GM23338 (cell line): Measurements from ENCODE around the gene SCAPER. TPM values are rescaled to one million over a fixed set of nuclear protein-coding genes. Genes with fewer than 3 reads are reported as not detected.

Source experiments
- ATAC-seq: fragments of 200-7000 bp; cut with Tn5 transposase; 3 replicates; pipeline ENCODE4 v1.9.1; 2020
- DNase-seq: peaks from one replicate; pipeline ENCODE4 v3.0.0-alpha.2; 2015; ENCODE audit warnings: low spot score
- H2AFZ ChIP-seq: fragments of 200-600 bp; sonication (generic); 2 replicates; pipeline ENCODE4 v1.8.0; 2016; ENCODE audit warnings: antibody characterized with exemption, mild to moderate bottlenecking, moderate library complexity
- H3F3A ChIP-seq: fragments of 200-600 bp; sonication (generic); replicated peaks from 2 replicates; pipeline ENCODE4 v1.8.0; 2017; ENCODE audit warnings: antibody characterized with exemption, mixed run types, low read depth
- H3K27ac ChIP-seq: fragments of 200-600 bp; sonication (generic); 2 replicates; pipeline ENCODE4 v1.6.1; 2016; ENCODE audit warnings: low read depth
- H3K27me3 ChIP-seq: fragments of 200-600 bp; sonication (generic); 2 replicates; pipeline ENCODE4 v1.8.0; 2016; ENCODE audit warnings: mild to moderate bottlenecking, mixed run types, moderate library complexity; ENCODE audit not compliant: insufficient read depth
- H3K36me3 ChIP-seq: fragments of 200-600 bp; sonication (generic); 2 replicates; pipeline ENCODE4 v1.8.0; 2016; ENCODE audit warnings: mild to moderate bottlenecking; ENCODE audit not compliant: insufficient read depth
- H3K4me1 ChIP-seq: fragments of 200-600 bp; sonication (generic); 2 replicates; pipeline ENCODE4 v1.8.0; 2016; ENCODE audit warnings: mild to moderate bottlenecking, moderate library complexity; ENCODE audit not compliant: insufficient read depth
- H3K4me2 ChIP-seq: fragments of 200-600 bp; sonication (generic); 2 replicates; pipeline ENCODE4 v1.7.1; 2017; ENCODE audit warnings: mixed run types
- H3K4me3 ChIP-seq: fragments of 200-600 bp; sonication (generic); 2 replicates; pipeline ENCODE4 v1.6.1; 2016; ENCODE audit warnings: mixed run types
- H3K79me2 ChIP-seq: fragments of 200-600 bp; sonication (generic); replicated peaks from 2 replicates; pipeline ENCODE4 v1.8.0; 2017; ENCODE audit warnings: mild to moderate bottlenecking; ENCODE audit not compliant: insufficient read depth
- H3K9me2 ChIP-seq: fragments of 200-600 bp; sonication (generic); 2 replicates; pipeline ENCODE4 v1.8.0; 2017; ENCODE audit not compliant: insufficient read depth
- H4K20me1 ChIP-seq: fragments of 200-600 bp; sonication (generic); replicated peaks from 2 replicates; pipeline ENCODE4 v1.8.0; 2017; ENCODE audit warnings: mild to moderate bottlenecking; ENCODE audit not compliant: insufficient read depth
- H3K27ac Mint-ChIP-seq: 2 replicates; pipeline ENCODE4 v1.8.0; 2020; ENCODE audit warnings: inconsistent platforms, mild to moderate bottlenecking, moderate library complexity, mixed read lengths
- H3K27me3 Mint-ChIP-seq: 3 replicates; pipeline ENCODE4 v1.8.0; 2022; ENCODE audit warnings: low read depth, mild to moderate bottlenecking, moderate library complexity, mixed read lengths, inconsistent platforms; ENCODE audit not compliant: insufficient read depth, poor library complexity
- H3K36me3 Mint-ChIP-seq: 3 replicates; pipeline ENCODE4 v1.8.0; 2021; ENCODE audit warnings: low read depth, mild to moderate bottlenecking, inconsistent platforms, moderate library complexity, mixed read lengths
- H3K4me1 Mint-ChIP-seq: 3 replicates; pipeline ENCODE4 v1.8.0; 2020; ENCODE audit warnings: mild to moderate bottlenecking, inconsistent platforms, mixed read lengths
- H3K4me3 Mint-ChIP-seq: 3 replicates; pipeline ENCODE4 v1.8.0; 2021; ENCODE audit warnings: moderate library complexity, mild to moderate bottlenecking, inconsistent platforms, mixed read lengths
- H3K9me3 Mint-ChIP-seq: 3 replicates; pipeline ENCODE4 v1.8.0; 2020; ENCODE audit warnings: moderate library complexity, mild to moderate bottlenecking, inconsistent platforms, mixed read lengths
- CREB1 ChIP-seq: fragments of 250-450 bp; sonication (Bioruptor Pico); IDR thresholded peaks from 2 replicates; pipeline ENCODE4 v1.5.0; 2020; ENCODE audit warnings: low read depth, mild to moderate bottlenecking, moderate library complexity
- CTCF ChIP-seq, 2 experiments: fragments of 200-600 bp in 1 of 2; sonication (generic) in 1 of 2; conservative IDR thresholded peaks; 2 replicates each; pipeline versions ENCODE4 v1.5.1 to v1.6.1; 2016 to 2017; ENCODE audit warnings: antibody characterized with exemption in 2 of 2, low read depth in 2 of 2, mild to moderate bottlenecking in 2 of 2, moderate library complexity in 1 of 2
- EZH2phosphoT487 ChIP-seq: fragments of 200-600 bp; sonication (generic); IDR thresholded peaks from one replicate; pipeline ENCODE4 v1.8.1; 2018; ENCODE audit warnings: antibody characterized with exemption; ENCODE audit not compliant: unreplicated experiment
- POLR2AphosphoS5 ChIP-seq: IDR thresholded peaks from 2 replicates; pipeline ENCODE4 v1.6.1; 2016; ENCODE audit warnings: antibody characterized with exemption, low read depth
- REST ChIP-seq: IDR thresholded peaks from one replicate; pipeline ENCODE4 v1.6.1; 2018; ENCODE audit warnings: antibody characterized with exemption; ENCODE audit not compliant: unreplicated experiment
- STAT1 ChIP-seq: IDR thresholded peaks from one replicate; pipeline ENCODE4 v1.6.1; 2016; ENCODE audit warnings: antibody characterized with exemption; ENCODE audit not compliant: unreplicated experiment
- polyA plus RNA-seq: library from polyadenylated mRNA; unstranded; fragments of >200 nt; fragmentation: Nextera tagmentation; extraction: Ambion mirVana; gene quantifications from 2 replicates; pipeline ENCODE4 v1.2.1, GENCODE V29; 2016
- total RNA-seq: library from RNA; depleted of rRNA; stranded (reverse); fragments of >200 nt; shearing (Covaris generic); gene quantifications from 2 replicates; pipeline ENCODE4 v1.2.3, GENCODE V29; 2014

The SCAPER gene
- total and polyA plus RNA-seq, 2 experiments from 2014 or later, result 9.1 to 17.6 TPM

DNA sequence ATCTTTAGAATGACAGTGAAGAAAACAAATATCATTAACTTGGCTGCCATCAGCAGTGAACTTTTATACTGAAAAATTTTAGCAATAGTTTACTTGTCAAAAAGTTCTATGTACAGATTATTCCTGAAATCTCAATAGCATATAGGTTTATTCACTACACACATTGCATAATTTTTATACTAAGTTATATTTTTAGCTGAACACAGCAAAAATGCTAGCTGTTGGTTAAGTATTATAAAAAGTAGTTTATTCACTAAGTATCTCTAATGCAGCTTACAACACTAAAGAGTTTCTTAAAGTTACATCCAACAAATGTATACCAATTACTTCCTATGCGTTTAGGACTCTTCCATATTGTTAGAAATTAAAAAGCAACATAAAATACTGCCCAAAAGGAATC is 131.9 kb downstream of the SCAPER start:
- DNase-seq (no peak), ATAC-seq (no peak)
- H3K4me3 ChIP-seq, result no peak overlapping the region
- no peaks in the 10 kb centered on the region for H3K9me2 ChIP-seq
- H3K9me3 Mint-ChIP-seq, result peaks cover 5% of the 10 kb centered on the region; the same call in 2 of the 3 replicates
- no peaks in the 10 kb centered on the region for H3K27me3 ChIP-seq
- no peaks in the 10 kb centered on the region for H3K36me3 ChIP-seq
- peaks cover 14% of the 10 kb centered on the region; the same call in 2 of the 3 replicates for H3K36me3 Mint-ChIP-seq
- no peaks in the 10 kb centered on the region for H3K27me3 Mint-ChIP-seq
- no peak overlapping the region for H3K27ac ChIP-seq
- H3K4me1 ChIP-seq, result no peaks in the 10 kb centered on the region
- no peaks in the 10 kb centered on the region for H3K4me1 Mint-ChIP-seq
- H3K79me2 ChIP-seq, result no peaks in the 10 kb centered on the region
- H3F3A ChIP-seq, result no peaks in the 10 kb centered on the region
- no peak overlapping the region for H3K4me2 ChIP-seq
- H4K20me1 ChIP-seq, result no peaks in the 10 kb centered on the region
- no peak overlapping the region for H3K4me3 Mint-ChIP-seq
- H2AFZ ChIP-seq, result no peak overlapping the region
- no peak overlapping the region for H3K27ac Mint-ChIP-seq
- TF ChIP-seq EZH2phosphoT487 (no peak), CREB1 (CRISPR knock-in tag) (no peak)

DNA sequence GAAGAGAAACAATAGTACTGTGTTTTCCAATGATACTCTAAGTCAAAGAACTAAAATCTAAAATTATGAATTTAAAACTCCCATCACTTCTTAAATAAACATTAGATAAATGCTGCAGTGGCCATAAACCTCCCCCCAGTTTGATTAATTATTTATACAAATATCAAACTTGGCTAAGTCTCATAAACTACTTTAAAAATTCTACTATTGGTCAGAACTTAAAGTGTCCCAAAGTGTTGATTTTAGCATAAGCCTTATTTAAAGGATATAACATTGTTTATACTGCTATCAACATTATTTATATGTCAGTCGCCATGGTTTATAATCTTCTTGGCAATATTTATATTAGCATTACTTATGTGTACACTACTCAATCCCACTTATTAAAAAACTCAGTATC is 132.4 kb downstream of the SCAPER start:
- Histone ChIP-seq H3K79me2 (no peaks in the 10 kb centered on the region), H3K27me3 (no peaks in the 10 kb centered on the region), H3K4me2 (no peak overlapping the region), H3K36me3 (no peaks in the 10 kb centered on the region), H3K4me1 (no peaks in the 10 kb centered on the region), H4K20me1 (no peaks in the 10 kb centered on the region), H3F3A (no peaks in the 10 kb centered on the region), H3K4me3 (no peak overlapping the region), H2AFZ (no peak overlapping the region), H3K9me2 (no peaks in the 10 kb centered on the region), H3K27ac (no peak overlapping the region)
- H3K36me3 Mint-ChIP-seq, result peaks cover 14% of the 10 kb centered on the region; the same call in 2 of the 3 replicates
- no peak for ATAC-seq
- no peak overlapping the region for H3K27ac Mint-ChIP-seq
- no peaks in the 10 kb centered on the region for H3K4me1 Mint-ChIP-seq
- H3K4me3 Mint-ChIP-seq, result no peak overlapping the region
- DNase-seq, result no peak
- no peaks in the 10 kb centered on the region for H3K27me3 Mint-ChIP-seq
- peaks cover 5% of the 10 kb centered on the region; the same call in 2 of the 3 replicates for H3K9me3 Mint-ChIP-seq
- no peak for TF ChIP-seq CTCF (conservative IDR thresholded peaks at IDR 0.05; ENCODE audit: low read depth in 2 of 2)

DNA sequence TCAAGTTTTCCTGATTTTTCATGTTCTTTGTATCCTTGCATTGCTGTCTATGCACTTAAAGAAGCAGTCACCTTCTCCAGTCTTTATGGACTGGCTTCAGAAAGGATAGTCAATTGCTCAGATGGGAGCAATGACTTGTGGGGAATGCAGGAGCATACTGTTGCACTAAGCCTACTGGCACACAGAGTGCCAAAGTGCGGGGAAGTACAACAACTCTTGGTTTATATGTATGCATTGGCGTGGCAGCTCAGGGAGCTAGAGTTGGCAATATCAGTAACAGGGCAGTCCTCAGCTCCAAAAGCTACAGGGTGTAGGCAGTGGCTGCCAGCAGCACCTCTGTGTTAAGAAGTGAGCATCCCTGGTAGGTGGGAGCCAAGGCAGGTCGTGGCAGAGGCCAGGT is 141.1 kb downstream of the SCAPER start:
- H3K9me2 ChIP-seq, result no peaks in the 10 kb centered on the region
- no peak for ATAC-seq
- TF ChIP-seq REST (no peak), POLR2AphosphoS5 (no peak), STAT1 (no peak), CREB1 (CRISPR knock-in tag) (no peak), CTCF (conservative IDR thresholded peaks at IDR 0.05; ENCODE audit: low read depth in 2 of 2) (no peak)

More for the DNA sequence above, 141.1 kb downstream of the SCAPER start:
- no peak for DNase-seq
- no peaks in the 10 kb centered on the region for H3K4me1 ChIP-seq
- Mint-ChIP-seq H3K4me1 (no peaks in the 10 kb centered on the region), H3K27me3 (no peaks in the 10 kb centered on the region), H3K9me3 (no peaks in the 10 kb centered on the region; the same call in 2 of the 3 replicates), H3K27ac (no peak overlapping the region), H3K4me3 (no peak overlapping the region), H3K36me3 (peaks cover 19% of the 10 kb centered on the region)
- H3K27me3 ChIP-seq, result no peaks in the 10 kb centered on the region
- H3K4me3 ChIP-seq, result no peak overlapping the region
- no peaks in the 10 kb centered on the region; the same call in 1 of the 2 replicates for H3K36me3 ChIP-seq
- H4K20me1 ChIP-seq, result no peaks in the 10 kb centered on the region
- H3K79me2 ChIP-seq, result no peaks in the 10 kb centered on the region
- H3K27ac ChIP-seq, result no peak overlapping the region
- no peak overlapping the region for H2AFZ ChIP-seq
- H3K4me2 ChIP-seq, result no peak overlapping the region
- no peaks in the 10 kb centered on the region for H3F3A ChIP-seq
